Measurements from ENCODE around the gene TUBGCP3.

GRCh38 chr13:112556600-112556999 lies 31.4 kb downstream of the TUBGCP3 start:
- TF ChIP-seq POLR2A (IDR thresholded peaks at IDR 0.05) (no peak), CTCF (IDR thresholded peaks at IDR 0.05) (no peak)

Data from uterus (tissue), 2 donors.